Panc1 (cell line): Measurements from ENCODE around the gene UBXN1. TPM values are rescaled to one million over a fixed set of nuclear protein-coding genes. Genes with fewer than 3 reads are reported as not detected.

Experiments used
- ATAC-seq: fragments of 200-7000 bp; cut with Tn5 transposase; 2 replicates; pipeline ENCODE4 v1.9.1; 2020; ENCODE audit warnings: mild to moderate bottlenecking, moderate library complexity
- BruUV-seq: library from RNA; stranded (reverse); fragments of 400-500 nt; replicated peaks from 2 replicates; lab custom pipeline; 2021; lab: Mats Ljungman, UMichigan
- CTCF ChIA-PET: fragments of 300-600 bp; sonication (Branson Sonifier 250); formaldehyde crosslinking; loops from one replicate; lab custom pipeline; 2022; ENCODE audit warnings: antibody characterized with exemption; lab: Charles Lee
- POLR2A ChIA-PET: fragments of 300-600 bp; sonication (Branson Sonifier 250); formaldehyde crosslinking; loops from one replicate; lab custom pipeline; 2022; ENCODE audit warnings: antibody characterized with exemption; lab: Charles Lee
- DNase-seq: peaks from one replicate; pipeline ENCODE4 v3.0.0-alpha.2; 2010; ENCODE audit warnings: low read depth, low spot score
- H3K27ac ChIP-seq: 2 replicates; pipeline ENCODE4 v1.5.1; 2011; ENCODE audit warnings: mild to moderate bottlenecking, low read length, inconsistent platforms
- H3K27me3 ChIP-seq: fragments of 200-500 bp; sonication (Bioruptor generic); 2 replicates; pipeline ENCODE4 v1.6.0; 2014; ENCODE audit warnings: low read length, inconsistent platforms; ENCODE audit not compliant: control insufficient read depth, insufficient read depth
- H3K36me3 ChIP-seq: fragments of 200-500 bp; sonication (Bioruptor generic); 2 replicates; pipeline ENCODE4 v1.5.1; 2014; ENCODE audit warnings: inconsistent platforms, mild to moderate bottlenecking, low read length, moderate library complexity; ENCODE audit not compliant: control insufficient read depth, insufficient read depth
- H3K4me1 ChIP-seq: 2 replicates; pipeline ENCODE4 v1.5.1; 2011; ENCODE audit warnings: inconsistent platforms, mild to moderate bottlenecking, low read length, moderate library complexity; ENCODE audit not compliant: control insufficient read depth, insufficient read depth
- H3K4me3 ChIP-seq, 2 experiments: 2 replicates each; pipeline ENCODE4 v1.5.1; 2011 to 2012; ENCODE audit warnings: low read depth in 2 of 2, low read length in 2 of 2, mild to moderate bottlenecking in 2 of 2, inconsistent platforms in 1 of 2, moderate library complexity in 1 of 2
- H3K9me3 ChIP-seq: fragments of 200-500 bp; sonication (Bioruptor generic); 2 replicates; pipeline ENCODE4 v1.5.1; 2014; ENCODE audit warnings: low read depth, mild to moderate bottlenecking, inconsistent platforms, low read length, moderate library complexity; ENCODE audit not compliant: control insufficient read depth, insufficient read depth
- POLR2AphosphoS5 ChIP-seq: IDR thresholded peaks from 2 replicates; pipeline ENCODE4 v1.6.1; 2012; ENCODE audit warnings: mild to moderate bottlenecking, low read depth, low read length, moderate library complexity
- SIN3A ChIP-seq: IDR thresholded peaks from 2 replicates; pipeline ENCODE4 v1.6.1; 2012; ENCODE audit warnings: low read depth, mild to moderate bottlenecking, low read length, moderate library complexity, borderline replicate concordance; ENCODE audit not compliant: insufficient read depth
- TCF7L2 ChIP-seq: IDR thresholded peaks from 2 replicates; pipeline ENCODE4 v1.6.1; 2011; ENCODE audit warnings: mild to moderate bottlenecking, low read depth, low read length, inconsistent platforms
- in situ Hi-C: cut with HindIII; loops from 2 replicates; pipeline ENCODE4 v1.10.0; 2016; ENCODE audit warnings: low sequenced_read_pairs, low pct_unique_long_range_greater_than_20kb
- intact Hi-C: fragments of 100-400 bp; cut with micrococcal nuclease; formaldehyde crosslinking; loops from one replicate; pipeline ENCODE4 v1.10.0; 2022; ENCODE audit not compliant: unreplicated experiment
- total RNA-seq: library from RNA; stranded (reverse); gene quantifications from one replicate; pipeline ENCODE4 v1.2.1, GENCODE V29; 2021; ENCODE audit not compliant: unreplicated experiment
- TF ChIP-seq, protein P1 (sequence below), 2 experiments: IDR thresholded peaks; 2 replicates each; pipeline ENCODE4 v1.6.1; 2011 to 2012; ENCODE audit warnings: low read depth in 2 of 2, control low read depth in 1 of 2, low read length in 1 of 2, mild to moderate bottlenecking in 1 of 2, moderate library complexity in 1 of 2; ENCODE audit not compliant: insufficient read depth in 1 of 2
- TF ChIP-seq, protein P2 (sequence below): fragments of 450-650 bp; IDR thresholded peaks from 2 replicates; pipeline ENCODE4 v1.5.1; 2017; ENCODE audit warnings: mild to moderate bottlenecking

UBXN1 gene
- total RNA-seq, 1 experiment from 2014 or later = 105 TPM

DNA sequence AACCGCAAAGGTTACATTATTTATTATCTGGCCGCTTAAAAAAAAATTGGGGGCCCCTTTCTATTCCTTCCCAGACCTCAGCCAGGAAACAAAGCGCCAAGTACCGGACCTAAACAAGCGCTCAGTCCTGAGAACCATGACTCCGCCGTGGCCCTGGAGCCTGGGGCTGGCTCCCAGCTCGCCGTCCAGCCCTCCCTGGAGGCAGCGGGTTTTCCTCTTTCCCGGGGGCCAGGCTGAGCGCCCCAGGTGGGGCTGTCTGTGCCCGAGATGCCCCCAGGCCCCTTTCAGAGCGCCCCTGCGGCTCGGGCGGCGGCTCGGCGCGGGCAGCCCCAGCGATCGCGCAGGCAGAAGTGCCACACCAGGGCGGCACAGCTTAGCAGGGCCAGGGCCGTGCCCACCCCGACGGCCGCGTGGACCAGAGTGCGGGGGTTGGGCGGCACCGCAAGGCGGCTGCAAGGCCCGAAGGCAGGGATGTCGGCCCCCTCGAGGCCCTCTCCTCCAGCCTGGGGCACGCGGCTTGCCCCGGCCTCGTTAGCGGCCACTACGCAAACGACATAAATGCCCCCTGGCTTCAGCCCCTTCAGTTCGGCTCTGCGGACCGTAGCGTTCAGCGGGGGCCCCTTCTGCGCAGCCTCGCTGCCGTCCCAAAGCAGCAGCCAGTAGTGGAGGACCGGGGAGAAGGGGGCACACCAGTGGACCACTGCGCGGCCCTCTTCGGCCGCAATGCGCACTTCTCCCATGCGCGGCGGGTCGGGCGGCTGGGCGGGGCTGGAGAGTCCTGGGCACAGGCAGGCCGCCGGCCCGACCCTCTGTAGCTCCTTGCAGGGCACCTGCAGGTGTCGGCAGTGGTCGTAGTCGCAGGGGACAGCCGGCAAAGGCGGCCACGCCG, 8.9 kb upstream of the UBXN1 start:
- in situ Hi-C loops = no loop called here
- no peaks in the 10 kb centered on the region for H3K4me1 ChIP-seq
- BruUV-seq = no TSS peak
- intact Hi-C loops = no loop called here
- ChIA-PET CTCF (no interaction called here), POLR2A (interaction anchor here (0.5 kb wide), 1 partner anchor 207 kb away, joined by 3 read pairs; no protein-coding TSS in a partner anchor)
- H3K4me3 ChIP-seq = no peak overlapping the region
- 0 out of 2 replicates have a peak, but pooled peaks have one; percentile 8 for ATAC-seq
- no peaks in the 10 kb centered on the region for H3K27me3 ChIP-seq
- H3K9me3 ChIP-seq = no peaks in the 10 kb centered on the region
- no peak overlapping the region for H3K27ac ChIP-seq
- DNase-seq = no peak
- TF ChIP-seq, protein P1, sequence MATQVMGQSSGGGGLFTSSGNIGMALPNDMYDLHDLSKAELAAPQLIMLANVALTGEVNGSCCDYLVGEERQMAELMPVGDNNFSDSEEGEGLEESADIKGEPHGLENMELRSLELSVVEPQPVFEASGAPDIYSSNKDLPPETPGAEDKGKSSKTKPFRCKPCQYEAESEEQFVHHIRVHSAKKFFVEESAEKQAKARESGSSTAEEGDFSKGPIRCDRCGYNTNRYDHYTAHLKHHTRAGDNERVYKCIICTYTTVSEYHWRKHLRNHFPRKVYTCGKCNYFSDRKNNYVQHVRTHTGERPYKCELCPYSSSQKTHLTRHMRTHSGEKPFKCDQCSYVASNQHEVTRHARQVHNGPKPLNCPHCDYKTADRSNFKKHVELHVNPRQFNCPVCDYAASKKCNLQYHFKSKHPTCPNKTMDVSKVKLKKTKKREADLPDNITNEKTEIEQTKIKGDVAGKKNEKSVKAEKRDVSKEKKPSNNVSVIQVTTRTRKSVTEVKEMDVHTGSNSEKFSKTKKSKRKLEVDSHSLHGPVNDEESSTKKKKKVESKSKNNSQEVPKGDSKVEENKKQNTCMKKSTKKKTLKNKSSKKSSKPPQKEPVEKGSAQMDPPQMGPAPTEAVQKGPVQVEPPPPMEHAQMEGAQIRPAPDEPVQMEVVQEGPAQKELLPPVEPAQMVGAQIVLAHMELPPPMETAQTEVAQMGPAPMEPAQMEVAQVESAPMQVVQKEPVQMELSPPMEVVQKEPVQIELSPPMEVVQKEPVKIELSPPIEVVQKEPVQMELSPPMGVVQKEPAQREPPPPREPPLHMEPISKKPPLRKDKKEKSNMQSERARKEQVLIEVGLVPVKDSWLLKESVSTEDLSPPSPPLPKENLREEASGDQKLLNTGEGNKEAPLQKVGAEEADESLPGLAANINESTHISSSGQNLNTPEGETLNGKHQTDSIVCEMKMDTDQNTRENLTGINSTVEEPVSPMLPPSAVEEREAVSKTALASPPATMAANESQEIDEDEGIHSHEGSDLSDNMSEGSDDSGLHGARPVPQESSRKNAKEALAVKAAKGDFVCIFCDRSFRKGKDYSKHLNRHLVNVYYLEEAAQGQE (IDR thresholded peaks at IDR 0.05; ENCODE audit: insufficient read depth in 1 of 2, low read depth in 2 of 2, low read length in 1 of 2) = no peak
- TF ChIP-seq TCF7L2 (no peak), POLR2AphosphoS5 (no peak), SIN3A (no peak)
- TF ChIP-seq, protein P2, sequence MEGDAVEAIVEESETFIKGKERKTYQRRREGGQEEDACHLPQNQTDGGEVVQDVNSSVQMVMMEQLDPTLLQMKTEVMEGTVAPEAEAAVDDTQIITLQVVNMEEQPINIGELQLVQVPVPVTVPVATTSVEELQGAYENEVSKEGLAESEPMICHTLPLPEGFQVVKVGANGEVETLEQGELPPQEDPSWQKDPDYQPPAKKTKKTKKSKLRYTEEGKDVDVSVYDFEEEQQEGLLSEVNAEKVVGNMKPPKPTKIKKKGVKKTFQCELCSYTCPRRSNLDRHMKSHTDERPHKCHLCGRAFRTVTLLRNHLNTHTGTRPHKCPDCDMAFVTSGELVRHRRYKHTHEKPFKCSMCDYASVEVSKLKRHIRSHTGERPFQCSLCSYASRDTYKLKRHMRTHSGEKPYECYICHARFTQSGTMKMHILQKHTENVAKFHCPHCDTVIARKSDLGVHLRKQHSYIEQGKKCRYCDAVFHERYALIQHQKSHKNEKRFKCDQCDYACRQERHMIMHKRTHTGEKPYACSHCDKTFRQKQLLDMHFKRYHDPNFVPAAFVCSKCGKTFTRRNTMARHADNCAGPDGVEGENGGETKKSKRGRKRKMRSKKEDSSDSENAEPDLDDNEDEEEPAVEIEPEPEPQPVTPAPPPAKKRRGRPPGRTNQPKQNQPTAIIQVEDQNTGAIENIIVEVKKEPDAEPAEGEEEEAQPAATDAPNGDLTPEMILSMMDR = no peak
- H3K36me3 ChIP-seq = no peaks in the 10 kb centered on the region

DNA sequence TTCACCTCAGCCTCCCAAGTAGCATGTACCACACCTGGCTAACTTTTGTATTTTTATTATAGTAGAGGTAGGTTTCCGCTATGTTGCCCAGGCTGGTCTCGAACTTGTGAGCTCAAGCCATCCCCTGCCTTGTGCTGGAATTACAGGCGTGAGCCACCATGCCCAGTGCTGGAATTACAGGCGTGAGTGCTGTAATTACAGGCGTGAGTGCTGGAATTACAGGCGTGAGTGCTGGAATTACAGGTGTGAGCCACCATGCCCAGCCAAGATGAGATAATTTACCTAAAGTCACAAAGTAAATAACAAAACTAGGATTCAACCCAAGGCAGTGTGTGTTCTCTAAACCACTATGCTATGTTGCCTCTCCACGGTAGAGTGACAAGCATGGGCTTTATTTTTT, 3.6 kb upstream of the UBXN1 start:
- ChIA-PET CTCF (no interaction called here), POLR2A (no interaction called here)
- intact Hi-C loops = no loop called here
- Histone ChIP-seq H3K9me3 (no peaks in the 10 kb centered on the region), H3K4me3 (no peak overlapping the region), H3K27ac (no peak overlapping the region), H3K4me1 (peaks cover 8% of the 10 kb centered on the region), H3K36me3 (no peaks in the 10 kb centered on the region; the same call in 1 of the 2 replicates), H3K27me3 (no peaks in the 10 kb centered on the region)
- TF ChIP-seq, protein P2 = no peak
- TF ChIP-seq TCF7L2 (no peak), POLR2AphosphoS5 (no peak), SIN3A (no peak)
- TF ChIP-seq, protein P1 (IDR thresholded peaks at IDR 0.05; ENCODE audit: insufficient read depth in 1 of 2, low read depth in 2 of 2, low read length in 1 of 2) = no peak
- BruUV-seq = no TSS peak
- DNase-seq (no peak), ATAC-seq (no peak)
- in situ Hi-C loops = no loop called here
